ENCODE measurements around the gene TACC2. TPM values are rescaled to one million over a fixed set of nuclear protein-coding genes. Genes with fewer than 3 reads are reported as not detected.
A peak's percentile ranks its signal among the peaks of the same experiment; 100 is the strongest.
"Not testable (repeated sequence)": the region's sequence is repeated elsewhere in the genome, so short reads cannot be mapped to it uniquely, and the experiment has no call there.

TACC2 gene
- total and polyA plus RNA-seq, 4 donors = 21.6 to 107 (median 64.9) TPM

- H3K36me3 ChIP-seq (ENCODE audit: control insufficient read depth, insufficient read depth, low read length) = no peaks in the 10 kb centered on the region
- DNase-seq (ENCODE audit: low read depth in 4 of 6, low spot score in 6 of 6) = peak in 2 of 6 donors; percentile 22 to 35
- H3K27me3 ChIP-seq (ENCODE audit: control insufficient read depth, insufficient read depth, low read length) = no peaks in the 10 kb centered on the region
- no peak overlapping the region for H3K4me3 ChIP-seq (ENCODE audit: low read depth, low read length)
- H3K9me3 ChIP-seq (ENCODE audit: control insufficient read depth, insufficient read depth, low read length) = no peaks in the 10 kb centered on the region
- WGBS (ENCODE audit: insufficient coverage) = 41% methylated on average over 8 of the region's 8 CpGs
- no peak overlapping the region for H3K27ac ChIP-seq (ENCODE audit: low read depth, low read length)
- H3K4me1 ChIP-seq (ENCODE audit: control insufficient read depth, insufficient read depth, low read length) = peaks cover 9% of the 10 kb centered on the region
Measured at GRCh38 chr10:122098924-122099323, 110.0 kb downstream of the TACC2 start.

GRCh38 chr10:122099562-122099961 lies 110.6 kb downstream of the TACC2 start:
- peaks cover 9% of the 10 kb centered on the region for H3K4me1 ChIP-seq (ENCODE audit: control insufficient read depth, insufficient read depth, low read length)
- H3K4me3 ChIP-seq (ENCODE audit: low read depth, low read length) = no peak overlapping the region
- no peaks in the 10 kb centered on the region for H3K27me3 ChIP-seq (ENCODE audit: control insufficient read depth, insufficient read depth, low read length)
- H3K27ac ChIP-seq (ENCODE audit: low read depth, low read length) = no peak overlapping the region
- no CpG with 5 or more reads among the region's 2 CpGs for WGBS (ENCODE audit: insufficient coverage)
- H3K9me3 ChIP-seq (ENCODE audit: control insufficient read depth, insufficient read depth, low read length) = no peaks in the 10 kb centered on the region
- no peak for DNase-seq (ENCODE audit: low read depth in 4 of 6, low spot score in 6 of 6)
- H3K36me3 ChIP-seq (ENCODE audit: control insufficient read depth, insufficient read depth, low read length) = no peaks in the 10 kb centered on the region

- H3K27ac ChIP-seq (ENCODE audit: low read depth, low read length) = no peak overlapping the region
- peaks cover 9% of the 10 kb centered on the region for H3K4me1 ChIP-seq (ENCODE audit: control insufficient read depth, insufficient read depth, low read length)
- H3K27me3 ChIP-seq (ENCODE audit: control insufficient read depth, insufficient read depth, low read length) = no peaks in the 10 kb centered on the region
- no peak for DNase-seq (ENCODE audit: low read depth in 4 of 6, low spot score in 6 of 6)
- no peaks in the 10 kb centered on the region for H3K36me3 ChIP-seq (ENCODE audit: control insufficient read depth, insufficient read depth, low read length)
- H3K9me3 ChIP-seq (ENCODE audit: control insufficient read depth, insufficient read depth, low read length) = no peaks in the 10 kb centered on the region
- H3K4me3 ChIP-seq (ENCODE audit: low read depth, low read length) = no peak overlapping the region
- 83% methylated on average over 12 of the region's 15 CpGs for WGBS (ENCODE audit: insufficient coverage)
Measured at GRCh38 chr10:122102146-122102868, 113.3 kb downstream of the TACC2 start.

GRCh38 chr10:122102869-122103525 lies 114.0 kb downstream of the TACC2 start:
- Histone ChIP-seq H3K9me3 (ENCODE audit: control insufficient read depth, insufficient read depth, low read length) (no peaks in the 10 kb centered on the region), H3K36me3 (ENCODE audit: control insufficient read depth, insufficient read depth, low read length) (no peaks in the 10 kb centered on the region), H3K27me3 (ENCODE audit: control insufficient read depth, insufficient read depth, low read length) (no peaks in the 10 kb centered on the region), H3K4me3 (ENCODE audit: low read depth, low read length) (no peak overlapping the region), H3K27ac (ENCODE audit: low read depth, low read length) (no peak overlapping the region), H3K4me1 (ENCODE audit: control insufficient read depth, insufficient read depth, low read length) (peaks cover 9% of the 10 kb centered on the region)
- DNase-seq (ENCODE audit: low read depth in 4 of 6, low spot score in 6 of 6) = no peak
- 83% methylated on average over 2 of the region's 3 CpGs for WGBS (ENCODE audit: insufficient coverage)

GRCh38 chr10:122103592-122103991 lies 114.6 kb downstream of the TACC2 start:
- WGBS (ENCODE audit: insufficient coverage) = 90% methylated on average over 4 of the region's 4 CpGs
- H3K4me3 ChIP-seq (ENCODE audit: low read depth, low read length) = no peak overlapping the region
- H3K27ac ChIP-seq (ENCODE audit: low read depth, low read length) = no peak overlapping the region
- H3K27me3 ChIP-seq (ENCODE audit: control insufficient read depth, insufficient read depth, low read length) = no peaks in the 10 kb centered on the region
- no peak for DNase-seq (ENCODE audit: low read depth in 4 of 6, low spot score in 6 of 6)
- H3K9me3 ChIP-seq (ENCODE audit: control insufficient read depth, insufficient read depth, low read length) = no peaks in the 10 kb centered on the region
- no peaks in the 10 kb centered on the region for H3K36me3 ChIP-seq (ENCODE audit: control insufficient read depth, insufficient read depth, low read length)
- H3K4me1 ChIP-seq (ENCODE audit: control insufficient read depth, insufficient read depth, low read length) = peaks cover 9% of the 10 kb centered on the region

GRCh38 chr10:122108786-122109185 lies 119.8 kb downstream of the TACC2 start:
- H3K4me3 ChIP-seq (ENCODE audit: low read depth, low read length); H3K36me3 ChIP-seq (ENCODE audit: control insufficient read depth, insufficient read depth, low read length); H3K9me3 ChIP-seq (ENCODE audit: control insufficient read depth, insufficient read depth, low read length); H3K27ac ChIP-seq (ENCODE audit: low read depth, low read length); DNase-seq (ENCODE audit: low read depth in 4 of 6, low spot score in 6 of 6): not testable (repeated sequence)
- WGBS (ENCODE audit: insufficient coverage) = 90% methylated on average over 4 of the region's 13 CpGs
- Histone ChIP-seq H3K27me3 (ENCODE audit: control insufficient read depth, insufficient read depth, low read length) (peaks cover 14% of the 10 kb centered on the region), H3K4me1 (ENCODE audit: control insufficient read depth, insufficient read depth, low read length) (peaks cover 13% of the 10 kb centered on the region)

GRCh38 chr10:122112021-122112616 lies 123.2 kb downstream of the TACC2 start:
- Histone ChIP-seq H3K36me3 (ENCODE audit: control insufficient read depth, insufficient read depth, low read length) (no peaks in the 10 kb centered on the region), H3K27me3 (ENCODE audit: control insufficient read depth, insufficient read depth, low read length) (peaks cover 17% of the 10 kb centered on the region), H3K27ac (ENCODE audit: low read depth, low read length) (peak overlapping the region; percentile 81), H3K4me1 (ENCODE audit: control insufficient read depth, insufficient read depth, low read length) (peaks cover 21% of the 10 kb centered on the region), H3K9me3 (ENCODE audit: control insufficient read depth, insufficient read depth, low read length) (no peaks in the 10 kb centered on the region), H3K4me3 (ENCODE audit: low read depth, low read length) (peak overlapping the region; percentile 59)
- WGBS (ENCODE audit: insufficient coverage) = 26% methylated on average over 11 of the region's 12 CpGs
- peak in 1 of 6 donors; percentile 24 for DNase-seq (ENCODE audit: low read depth in 4 of 6, low spot score in 6 of 6)

- Histone ChIP-seq H3K36me3 (ENCODE audit: control insufficient read depth, insufficient read depth, low read length) (no peaks in the 10 kb centered on the region), H3K27me3 (ENCODE audit: control insufficient read depth, insufficient read depth, low read length) (peaks cover 17% of the 10 kb centered on the region), H3K4me3 (ENCODE audit: low read depth, low read length) (peak overlapping the region; percentile 59), H3K27ac (ENCODE audit: low read depth, low read length) (peak overlapping the region; percentile 88), H3K9me3 (ENCODE audit: control insufficient read depth, insufficient read depth, low read length) (no peaks in the 10 kb centered on the region), H3K4me1 (ENCODE audit: control insufficient read depth, insufficient read depth, low read length) (peaks cover 21% of the 10 kb centered on the region)
- WGBS (ENCODE audit: insufficient coverage) = under 1% methylated on average over 63 of the region's 63 CpGs
- peak in 4 of 6 donors; percentile 44 to 83 (median 59) for DNase-seq (ENCODE audit: low read depth in 4 of 6, low spot score in 6 of 6)
Measured at GRCh38 chr10:122112625-122113160, 123.7 kb downstream of the TACC2 start.

- H3K27ac ChIP-seq (ENCODE audit: low read depth, low read length) = peak overlapping the region; percentile 88
- peak in 3 of 6 donors; percentile 15 to 74 (median 51) for DNase-seq (ENCODE audit: low read depth in 4 of 6, low spot score in 6 of 6)
- peaks cover 21% of the 10 kb centered on the region for H3K4me1 ChIP-seq (ENCODE audit: control insufficient read depth, insufficient read depth, low read length)
- H3K27me3 ChIP-seq (ENCODE audit: control insufficient read depth, insufficient read depth, low read length) = peaks cover 19% of the 10 kb centered on the region
- H3K36me3 ChIP-seq (ENCODE audit: control insufficient read depth, insufficient read depth, low read length) = no peaks in the 10 kb centered on the region
- no peaks in the 10 kb centered on the region for H3K9me3 ChIP-seq (ENCODE audit: control insufficient read depth, insufficient read depth, low read length)
- peak overlapping the region; percentile 59 for H3K4me3 ChIP-seq (ENCODE audit: low read depth, low read length)
- WGBS (ENCODE audit: insufficient coverage) = under 1% methylated on average over 77 of the region's 77 CpGs
Measured at GRCh38 chr10:122113161-122113944, 124.4 kb downstream of the TACC2 start.
